ENCODE results near the gene GPI. TPM values are rescaled to one million over a fixed set of nuclear protein-coding genes. Genes with fewer than 3 reads are reported as not detected.

Gene GPI
- 104 and 111 TPM in 2 replicates for total RNA-seq

DNA sequence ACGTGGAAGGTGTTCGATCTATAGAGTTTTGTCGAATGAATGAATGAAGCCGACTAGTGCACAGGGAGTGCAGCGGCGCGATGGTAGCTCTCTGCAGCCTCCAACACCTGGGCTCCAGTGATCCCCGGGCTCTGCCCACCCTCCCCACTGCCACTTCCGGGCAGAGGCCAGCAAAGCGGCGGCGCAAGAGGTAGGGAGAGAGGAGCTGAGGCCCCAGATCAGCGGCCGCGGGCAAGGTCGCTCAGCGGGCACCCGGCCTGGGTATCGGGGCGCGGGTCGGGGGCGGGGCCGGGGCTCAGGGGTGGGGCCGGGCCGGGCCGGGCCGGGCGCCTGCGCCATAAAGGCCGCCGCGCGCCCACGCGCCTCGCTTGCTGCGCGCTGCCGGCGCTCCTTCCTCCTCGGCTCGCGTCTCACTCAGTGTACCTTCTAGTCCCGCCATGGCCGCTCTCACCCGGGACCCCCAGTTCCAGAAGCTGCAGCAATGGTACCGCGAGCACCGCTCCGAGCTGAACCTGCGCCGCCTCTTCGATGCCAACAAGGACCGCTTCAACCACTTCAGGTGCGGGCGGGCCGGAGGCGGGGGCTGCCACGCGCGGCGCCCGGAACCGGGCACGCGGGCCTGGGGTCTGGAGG is at the start of gene GPI:
TSS of gene GPI (plus strand) at position 367 of the 633 bp plus-strand sequence. CDS start at position 438, 71 bp downstream.

DNA sequence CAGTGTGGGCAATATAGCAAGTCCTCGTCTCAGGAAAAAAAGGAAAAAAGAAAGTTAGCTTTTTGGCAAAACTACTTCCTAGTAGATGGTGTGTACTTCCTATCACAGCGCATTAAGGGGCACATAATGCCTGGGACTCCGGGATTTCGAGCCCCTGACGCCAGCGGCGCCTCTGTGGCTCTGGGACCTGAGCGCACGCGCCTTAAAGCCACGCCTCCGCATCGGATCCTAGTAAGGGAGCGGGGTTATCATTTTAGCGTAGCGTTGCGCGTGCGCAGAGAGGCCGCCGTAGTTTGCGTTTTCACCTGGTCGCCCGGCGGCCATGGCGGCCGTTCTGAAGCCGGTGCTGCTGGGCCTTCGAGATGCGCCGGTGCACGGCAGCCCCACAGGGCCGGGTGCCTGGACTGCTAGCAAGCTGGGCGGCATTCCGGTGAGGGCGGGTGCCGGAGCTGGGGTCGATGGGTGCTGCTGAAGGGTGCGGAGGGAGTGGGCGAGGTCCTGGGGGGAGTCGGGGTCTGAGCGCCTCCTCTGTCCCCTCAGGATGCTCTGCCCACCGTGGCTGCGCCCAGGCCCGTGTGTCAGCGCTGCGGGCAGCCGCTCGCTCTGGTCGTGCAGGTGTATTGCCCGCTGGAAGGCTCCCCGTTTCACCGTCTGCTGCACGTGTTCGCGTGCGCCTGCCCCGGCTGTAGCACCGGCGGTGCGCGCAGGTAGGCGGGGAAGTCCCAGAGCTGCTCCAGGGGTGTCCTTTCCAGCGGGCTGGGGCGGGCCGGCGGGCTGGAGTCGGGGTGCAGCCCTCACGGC is 39.3 kb downstream of the GPI start, which contains the start of gene PDCD2L:
TSS of gene PDCD2L (plus strand) at position 291 of the 801 bp plus-strand sequence. CDS start at position 323, 32 bp downstream.

Other genes with a start within 250 kb of the GPI start
- 76.6 and 124 TPM in 2 replicates for gene LSM14A, start 192.7 kb upstream of the GPI start, total RNA-seq
- 6.6 and 7.6 TPM in 2 replicates for gene GARRE1, start 110.6 kb upstream of the GPI start, total RNA-seq
- 6.6 and 13.0 TPM in 2 replicates for gene PDCD2L, start 39.2 kb downstream of the GPI start, total RNA-seq
- 74.9 and 149 TPM in 2 replicates for gene UBA2, start 63.2 kb downstream of the GPI start, total RNA-seq
- gene WTIP, start 116.6 kb downstream of the GPI start, total RNA-seq: 35.8 and 65.2 TPM in 2 replicates

Data from bronchial smooth muscle cell (primary cell).